Common myeloid progenitor, CD34-positive (primary cell): ENCODE data around the gene WNT9A.

ENCODE experiments used
- CTCF ChIA-PET: fragments of 350-600 bp; sonication (Branson Sonifier 250); formaldehyde crosslinking; loops from one replicate; lab custom pipeline; 2021; ENCODE audit warnings: antibody characterized with exemption; lab: Charles Lee
- POLR2A ChIA-PET: fragments of 350-600 bp; sonication (Branson Sonifier 250); formaldehyde crosslinking; loops from one replicate; lab custom pipeline; 2021; ENCODE audit warnings: antibody characterized with exemption; lab: Charles Lee
- DNase-seq, 3 donors: peaks; one replicate each; pipeline versions ENCODE4 v3.0.0 to v3.0.0-alpha.2; 2013
- H3K27ac ChIP-seq, 2 experiments: 1 replicate in 1 of 2; 2 replicates in 1 of 2; pipeline ENCODE4 v1.7.0; 2013; ENCODE audit warnings: inconsistent platforms in 2 of 2, low read length in 2 of 2, mild to moderate bottlenecking in 2 of 2, low read depth in 1 of 2, moderate library complexity in 1 of 2; ENCODE audit not compliant: severe bottlenecking in 2 of 2, insufficient read depth in 1 of 2, poor library complexity in 1 of 2
- H3K27me3 ChIP-seq, 5 experiments: replicated peaks in 2 of 5; 1 replicate in 3 of 5; 2 replicates in 2 of 5; pipeline versions ENCODE4 v1.6.1 to v1.7.0; 2013; ENCODE audit warnings: low read length in 4 of 5, mild to moderate bottlenecking in 2 of 5, moderate library complexity in 2 of 5, inconsistent platforms in 1 of 5; ENCODE audit not compliant: insufficient read depth in 5 of 5, control insufficient read depth in 4 of 5
- H3K36me3 ChIP-seq, 4 experiments: 1 replicate in 2 of 4; 2 replicates in 2 of 4; pipeline versions ENCODE4 v1.6.1 to v1.7.0; 2013; ENCODE audit warnings: low read length in 3 of 4, control low read depth in 1 of 4, mild to moderate bottlenecking in 1 of 4; ENCODE audit not compliant: control insufficient read depth in 4 of 4, insufficient read depth in 4 of 4
- H3K4me1 ChIP-seq, 4 experiments: 1 replicate in 3 of 4; 2 replicates in 1 of 4; pipeline versions ENCODE4 v1.6.1 to v1.7.1; 2013; ENCODE audit warnings: low read length in 3 of 4, mild to moderate bottlenecking in 3 of 4, control low read depth in 1 of 4, inconsistent platforms in 1 of 4, moderate library complexity in 1 of 4; ENCODE audit not compliant: control insufficient read depth in 4 of 4, insufficient read depth in 4 of 4; ENCODE audit errors: control extremely low read depth in 1 of 4
- H3K4me3 ChIP-seq, 7 experiments: 1 replicate in 4 of 7; 2 replicates in 3 of 7; pipeline versions ENCODE4 v1.5.1 to v1.7.0; 2013; ENCODE audit warnings: mild to moderate bottlenecking in 7 of 7, low read length in 6 of 7, moderate library complexity in 6 of 7, inconsistent platforms in 2 of 7, low read depth in 2 of 7, control low read depth in 1 of 7; ENCODE audit not compliant: insufficient read depth in 4 of 7, control insufficient read depth in 1 of 7; ENCODE audit errors: extremely low read depth in 1 of 7
- H3K9me3 ChIP-seq, 5 experiments: 1 replicate in 4 of 5; 2 replicates in 1 of 5; pipeline versions ENCODE4 v1.6.1 to v1.7.1; 2013; ENCODE audit warnings: low read length in 4 of 5, mild to moderate bottlenecking in 2 of 5, inconsistent platforms in 1 of 5, low read depth in 1 of 5, moderate library complexity in 1 of 5; ENCODE audit not compliant: control insufficient read depth in 4 of 5, insufficient read depth in 2 of 5; ENCODE audit errors: control extremely low read depth in 1 of 5
- WGBS: methylation state at CpG from one replicate; pipeline ENCODE4 v1.1.5; 2013; ENCODE audit not compliant: insufficient coverage; 5-methylcytosine and 5-hydroxymethylcytosine counted together

WNT9A gene

GRCh38 chr1:227934476-227935313, 13.0 kb downstream of the WNT9A start:
- peak; percentile 72 to 90 (median 84) for DNase-seq
- Histone ChIP-seq H3K4me1 (peaks cover 0 to 21% (median 14%) of the 10 kb centered on the region in 4 experiments), H3K4me3 (no peak overlapping the region), H3K27me3 (peaks cover 0 to 4% (median 0%) of the 10 kb centered on the region in 5 experiments), H3K9me3 (peaks cover 0 to 3% (median 0%) of the 10 kb centered on the region in 5 experiments), H3K36me3 (no peaks in the 10 kb centered on the region), H3K27ac (no peak overlapping the region)
- WGBS: 68% methylated on average over 5 of the region's 5 CpGs
- POLR2A ChIA-PET: no interaction called here
- CTCF ChIA-PET: interaction anchor here (1.1 to 1.2 kb wide), 2 partner anchors 11 to 22 kb away, joined by 3 to 4 read pairs; no protein-coding TSS in a partner anchor

- H3K36me3 ChIP-seq: no peaks in the 10 kb centered on the region
- H3K4me3 ChIP-seq: no peak overlapping the region
- H3K4me1 ChIP-seq: peaks cover 0 to 3% (median 0%) of the 10 kb centered on the region in 4 experiments
- peaks cover 0 to 3% (median 0%) of the 10 kb centered on the region in 5 experiments for H3K9me3 ChIP-seq
- peaks cover 0 to 4% (median 0%) of the 10 kb centered on the region in 5 experiments for H3K27me3 ChIP-seq
- WGBS: 92% methylated on average over 16 of the region's 17 CpGs
- ChIA-PET CTCF (interaction anchor here (0.8 kb wide), 1 partner anchor 16 kb away, joined by 3 read pairs; no protein-coding TSS in a partner anchor), POLR2A (no interaction called here)
- no peak for DNase-seq
- H3K27ac ChIP-seq: no peak overlapping the region
Measured at GRCh38 chr1:227929751-227930472, 17.8 kb downstream of the WNT9A start.

GRCh38 chr1:227928811-227929375, 18.8 kb downstream of the WNT9A start:
- Histone ChIP-seq H3K36me3 (no peaks in the 10 kb centered on the region), H3K27me3 (peaks cover 0 to 4% (median 0%) of the 10 kb centered on the region in 5 experiments), H3K4me3 (no peak overlapping the region), H3K27ac (no peak overlapping the region), H3K4me1 (peaks cover 0 to 3% (median 1%) of the 10 kb centered on the region in 4 experiments), H3K9me3 (peaks cover 0 to 3% (median 0%) of the 10 kb centered on the region in 5 experiments)
- POLR2A ChIA-PET: no interaction called here
- CTCF ChIA-PET: no interaction called here
- no peak for DNase-seq
- 84% methylated on average over 5 of the region's 12 CpGs for WGBS

GRCh38 chr1:227927971-227928741, 19.6 kb downstream of the WNT9A start:
- Histone ChIP-seq H3K27me3 (peaks cover 0 to 4% (median 0%) of the 10 kb centered on the region in 5 experiments), H3K36me3 (no peaks in the 10 kb centered on the region), H3K4me3 (no peak overlapping the region), H3K4me1 (peaks cover 0 to 3% (median 1%) of the 10 kb centered on the region in 4 experiments), H3K27ac (no peak overlapping the region), H3K9me3 (peaks cover 0 to 3% (median 0%) of the 10 kb centered on the region in 5 experiments)
- WGBS: 100% methylated on average over 5 of the region's 11 CpGs
- ChIA-PET CTCF (no interaction called here), POLR2A (no interaction called here)
- no peak for DNase-seq

- ChIA-PET CTCF (no interaction called here), POLR2A (no interaction called here)
- Histone ChIP-seq H3K27ac (no peak overlapping the region), H3K36me3 (no peaks in the 10 kb centered on the region), H3K27me3 (peaks cover 0 to 4% (median 0%) of the 10 kb centered on the region in 5 experiments), H3K9me3 (no peaks in the 10 kb centered on the region), H3K4me3 (no peak overlapping the region), H3K4me1 (peaks cover 0 to 3% (median 1%) of the 10 kb centered on the region in 4 experiments)
- DNase-seq: no peak
- WGBS: 94% methylated on average over 20 of the region's 20 CpGs
Measured at GRCh38 chr1:227926896-227927885, 20.5 kb downstream of the WNT9A start.
